Effector memory CD4-positive, alpha-beta T cell (primary cell): Measurements from ENCODE around the gene ZSCAN18.

ENCODE experiments used
- DNase-seq, 3 donors: peaks; one replicate each; pipeline ENCODE4 v3.0.0-alpha.2; 2020
- H3K27ac ChIP-seq: 2 replicates; pipeline ENCODE4 v1.7.0; 2013; ENCODE audit warnings: mild to moderate bottlenecking, low read length, moderate library complexity; ENCODE audit not compliant: insufficient read depth, poor library complexity, severe bottlenecking
- H3K27me3 ChIP-seq: replicated peaks from 2 replicates; pipeline ENCODE4 v1.7.0; 2013; ENCODE audit warnings: mild to moderate bottlenecking, low read length; ENCODE audit not compliant: insufficient read depth, control insufficient read depth, poor library complexity, severe bottlenecking
- H3K36me3 ChIP-seq: 2 replicates; pipeline ENCODE4 v1.7.0; 2013; ENCODE audit warnings: mild to moderate bottlenecking, low read length, moderate library complexity; ENCODE audit not compliant: control insufficient read depth, insufficient read depth
- H3K4me1 ChIP-seq: 2 replicates; pipeline ENCODE4 v1.7.0; 2013; ENCODE audit warnings: low read length, mild to moderate bottlenecking; ENCODE audit not compliant: control insufficient read depth, insufficient read depth, poor library complexity, severe bottlenecking
- H3K4me3 ChIP-seq: 2 replicates; pipeline ENCODE4 v1.7.0; 2013; ENCODE audit warnings: low read length, low read depth, mild to moderate bottlenecking; ENCODE audit not compliant: insufficient read depth, poor library complexity, severe bottlenecking
- H3K9me3 ChIP-seq: 2 replicates; pipeline ENCODE4 v1.7.0; 2013; ENCODE audit warnings: mild to moderate bottlenecking, low read length, moderate library complexity; ENCODE audit not compliant: control insufficient read depth

The ZSCAN18 gene

DNA sequence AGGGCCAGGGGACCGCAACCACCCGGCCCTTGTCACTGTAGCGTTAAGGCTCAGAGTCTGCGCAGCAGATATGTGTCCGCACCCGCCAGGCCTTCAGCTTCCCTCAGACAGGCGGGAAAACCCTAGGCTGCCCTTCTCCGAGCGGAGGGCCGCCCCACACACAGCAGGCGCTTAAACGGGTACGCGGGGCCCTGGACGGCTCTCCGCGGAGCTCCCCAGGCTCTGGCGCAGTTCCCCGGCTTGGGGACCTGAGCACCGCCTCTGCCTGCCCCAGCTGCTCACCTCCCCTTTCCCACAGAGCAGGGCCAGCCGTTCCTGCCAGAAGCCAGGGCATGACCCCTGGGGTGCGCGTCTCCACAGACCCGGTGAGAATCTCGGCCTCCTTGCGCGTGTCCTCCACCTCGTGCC lies 38.4 kb downstream of the ZSCAN18 start:
- no peak for DNase-seq
- H3K27me3 ChIP-seq, result no peaks in the 10 kb centered on the region
- peaks cover 9% of the 10 kb centered on the region for H3K9me3 ChIP-seq
- H3K4me1 ChIP-seq, result no peaks in the 10 kb centered on the region
- peak overlapping the region; percentile 44 for H3K4me3 ChIP-seq
- peak overlapping the region; percentile 18 for H3K27ac ChIP-seq
- no peaks in the 10 kb centered on the region for H3K36me3 ChIP-seq

DNA sequence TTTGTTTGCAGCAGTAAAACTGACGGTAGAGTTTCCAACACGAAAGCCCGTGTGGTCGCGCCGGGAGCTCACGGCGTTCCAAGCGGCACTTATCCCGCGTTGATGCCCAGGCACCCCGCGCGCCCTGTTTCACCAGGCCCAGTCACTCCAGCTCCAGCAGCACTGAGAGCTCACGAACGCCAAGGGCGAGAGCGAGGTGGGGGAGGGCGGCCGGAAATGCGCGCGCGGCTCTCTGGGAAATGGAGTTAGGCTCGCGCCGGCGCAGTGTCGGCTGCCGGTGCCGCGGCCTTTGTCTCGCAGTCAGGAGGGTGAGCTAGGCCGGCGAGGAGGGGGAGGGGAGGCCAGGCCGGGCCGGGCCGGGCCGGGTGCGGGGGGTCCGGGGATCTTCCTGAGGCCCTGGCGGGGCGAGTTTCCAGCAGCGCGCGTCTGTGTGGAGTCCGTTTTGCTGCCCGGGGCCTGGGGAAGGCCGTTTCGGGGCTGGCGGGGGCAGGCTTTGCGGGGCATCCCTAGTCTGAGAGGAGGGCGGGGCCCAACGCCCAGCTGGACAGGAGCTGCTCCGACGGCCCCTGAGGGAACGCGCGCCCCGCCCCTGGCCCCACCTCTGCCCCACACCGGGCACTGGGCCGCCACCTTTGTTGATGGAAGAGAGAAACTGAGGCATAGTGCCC lies 38.9 kb downstream of the ZSCAN18 start, which contains the start of gene ZNF135:
ZNF135 (plus strand) TSS at position 280 of the 668 bp plus-strand sequence. CDS start 721 bp downstream, outside the sequence.
- DNase-seq, result peak in 1 of 3 donors; percentile 6
- Histone ChIP-seq H3K36me3 (no peaks in the 10 kb centered on the region), H3K9me3 (peaks cover 12% of the 10 kb centered on the region), H3K4me1 (no peaks in the 10 kb centered on the region), H3K4me3 (peak within 1 kb of the TSS; percentile 44), H3K27ac (peak within 1 kb of the TSS; percentile 18), H3K27me3 (no peaks in the 10 kb centered on the region)

DNA sequence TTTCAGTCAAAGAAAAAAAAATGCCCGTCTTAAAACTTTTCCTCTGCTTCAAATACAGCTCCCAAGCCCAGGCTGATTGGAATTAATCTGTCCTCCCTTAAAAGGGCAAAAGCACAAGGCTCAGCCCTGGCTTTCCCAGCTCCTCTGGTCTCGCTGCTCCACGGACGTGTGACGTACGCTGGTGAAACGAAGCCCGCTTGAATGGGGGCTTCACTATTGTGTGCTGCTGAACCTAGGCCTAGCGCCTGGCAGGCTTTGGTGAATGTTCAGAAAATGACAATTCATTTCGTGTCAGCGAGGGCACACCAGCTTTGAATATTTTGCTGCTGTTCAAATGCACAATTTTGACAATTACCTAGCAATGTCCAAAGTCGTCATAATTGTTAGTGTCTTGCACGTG lies 39.6 kb downstream of the ZSCAN18 start:
- Histone ChIP-seq H3K36me3 (no peaks in the 10 kb centered on the region), H3K4me1 (no peaks in the 10 kb centered on the region), H3K9me3 (peaks cover 12% of the 10 kb centered on the region), H3K27me3 (no peaks in the 10 kb centered on the region), H3K27ac (no peak overlapping the region), H3K4me3 (peak overlapping the region; percentile 44)
- no peak for DNase-seq

DNA sequence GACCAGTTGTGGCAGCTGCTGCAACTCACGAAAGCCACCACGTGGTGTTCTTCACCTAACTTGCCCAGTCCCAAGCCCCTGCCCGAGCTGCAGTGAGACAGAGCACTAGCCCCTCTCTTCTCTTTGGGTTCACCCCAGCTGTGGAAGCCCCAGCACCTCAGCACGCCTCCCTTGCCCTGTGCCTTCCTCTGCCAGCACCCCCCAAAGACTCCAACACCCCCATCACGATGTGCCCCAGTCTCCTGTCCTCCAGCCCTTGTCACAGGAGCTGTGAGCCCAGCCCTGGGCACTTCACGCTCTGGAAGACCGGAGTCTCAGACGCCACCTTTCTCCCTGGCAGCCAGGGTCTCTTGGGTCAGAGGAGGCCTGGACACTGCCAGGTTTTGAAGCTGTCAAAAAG lies 41.2 kb downstream of the ZSCAN18 start:
- Histone ChIP-seq H3K36me3 (no peaks in the 10 kb centered on the region), H3K9me3 (peaks cover 12% of the 10 kb centered on the region), H3K4me1 (no peaks in the 10 kb centered on the region), H3K27ac (no peak overlapping the region), H3K4me3 (no peak overlapping the region), H3K27me3 (no peaks in the 10 kb centered on the region)
- no peak for DNase-seq

DNA sequence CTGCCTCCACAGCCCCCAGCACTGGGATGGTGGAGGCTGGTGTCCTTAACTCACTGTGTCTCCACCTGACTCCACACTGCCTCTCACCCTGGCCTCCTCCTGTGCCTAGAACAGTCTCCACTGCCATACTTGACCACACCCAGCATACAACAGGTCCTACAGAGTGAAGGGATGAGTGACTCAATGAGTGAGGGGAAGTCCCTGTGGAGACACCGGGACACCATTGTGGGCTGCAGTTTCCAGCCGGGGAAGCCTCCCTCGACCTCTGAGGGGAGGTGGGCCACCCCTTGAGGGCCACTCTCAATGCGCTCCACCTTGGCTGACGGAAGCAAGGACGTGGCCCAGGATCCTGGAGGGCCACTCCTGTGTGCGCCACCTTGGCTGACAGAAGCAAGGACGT lies 41.8 kb downstream of the ZSCAN18 start:
- Histone ChIP-seq H3K9me3 (peaks cover 12% of the 10 kb centered on the region), H3K27me3 (no peaks in the 10 kb centered on the region), H3K4me1 (no peaks in the 10 kb centered on the region), H3K4me3 (no peak overlapping the region), H3K36me3 (no peaks in the 10 kb centered on the region), H3K27ac (no peak overlapping the region)
- DNase-seq, result no peak

DNA sequence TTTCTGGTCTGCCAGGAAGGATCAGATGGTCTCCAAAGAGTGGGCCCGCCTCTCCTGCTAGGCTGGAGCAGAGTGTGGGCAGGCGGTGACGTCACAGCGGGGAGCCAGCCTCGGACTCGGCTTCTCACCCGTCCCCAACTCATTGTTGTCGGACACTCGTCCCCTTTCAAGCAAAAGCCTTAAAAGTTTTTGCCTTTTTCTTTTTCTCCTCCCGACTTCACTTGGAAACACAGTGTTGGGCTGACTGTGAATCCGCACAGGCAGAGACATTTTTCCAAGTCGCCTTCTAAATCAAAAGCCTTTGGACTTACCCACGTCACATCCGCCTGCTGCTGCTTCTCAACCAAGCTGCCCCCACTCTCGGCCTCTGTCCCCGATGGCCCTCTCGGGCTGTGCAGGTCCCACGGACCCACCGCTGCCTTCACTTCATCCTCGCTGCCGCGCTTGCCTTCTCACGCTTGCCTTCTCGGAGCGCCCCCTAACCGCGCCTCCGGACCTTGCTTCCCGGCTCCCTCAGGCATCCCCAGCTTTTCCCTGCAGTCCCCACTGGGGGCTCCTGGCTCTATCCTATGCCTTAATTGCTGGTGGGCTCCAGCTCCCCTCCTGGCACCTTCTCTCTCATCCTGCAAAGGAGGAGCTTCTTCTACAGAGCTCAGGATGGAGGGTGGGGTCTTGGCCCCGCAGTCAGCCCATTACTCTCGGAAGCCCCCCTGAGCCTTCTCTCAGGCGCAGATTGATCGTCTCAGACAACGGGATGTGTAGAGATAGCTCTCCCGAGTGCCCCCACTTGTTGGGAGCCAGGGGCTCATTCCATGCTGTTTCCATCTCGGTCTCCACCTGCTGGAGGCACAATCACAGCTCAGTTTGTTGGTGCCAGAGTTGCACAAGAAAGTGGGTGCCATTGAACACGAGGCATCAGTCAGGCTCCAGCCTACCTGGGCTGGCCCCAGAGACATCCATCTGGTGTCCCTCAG lies 42.8 kb downstream of the ZSCAN18 start:
- Histone ChIP-seq H3K27me3 (no peaks in the 10 kb centered on the region), H3K27ac (no peak overlapping the region), H3K4me3 (no peak overlapping the region), H3K4me1 (no peaks in the 10 kb centered on the region), H3K36me3 (no peaks in the 10 kb centered on the region), H3K9me3 (peaks cover 8% of the 10 kb centered on the region)
- no peak for DNase-seq

DNA sequence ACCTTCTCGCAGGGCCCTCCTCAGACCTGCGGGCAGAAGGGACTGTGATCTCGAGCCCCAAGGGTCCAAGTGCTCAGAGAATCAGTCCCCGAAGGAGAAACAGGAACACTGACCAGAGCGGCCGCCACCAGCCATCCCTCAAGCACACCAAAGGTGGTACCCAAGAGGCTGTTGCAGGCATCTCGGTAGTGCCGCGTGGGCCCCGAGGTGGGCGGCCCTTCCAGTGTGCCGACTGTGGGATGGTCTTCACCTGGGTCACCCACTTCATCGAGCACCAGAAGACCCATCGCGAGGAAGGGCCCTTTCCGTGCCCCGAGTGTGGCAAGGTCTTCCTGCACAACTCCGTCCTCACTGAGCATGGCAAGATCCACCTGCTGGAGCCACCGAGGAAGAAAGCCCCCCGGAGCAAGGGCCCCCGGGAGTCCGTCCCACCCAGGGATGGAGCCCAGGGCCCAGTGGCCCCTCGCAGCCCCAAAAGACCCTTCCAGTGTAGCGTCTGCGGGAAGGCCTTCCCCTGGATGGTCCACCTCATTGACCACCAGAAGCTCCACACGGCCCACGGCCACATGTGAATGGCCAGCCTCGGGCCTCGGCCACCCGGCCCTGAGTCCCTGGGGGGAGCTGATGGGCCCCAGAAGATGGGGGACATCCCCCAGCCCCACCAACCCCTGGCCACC lies 44.4 kb downstream of the ZSCAN18 start:
- DNase-seq, result no peak
- Histone ChIP-seq H3K4me3 (no peak overlapping the region), H3K36me3 (no peaks in the 10 kb centered on the region), H3K27me3 (no peaks in the 10 kb centered on the region), H3K4me1 (no peaks in the 10 kb centered on the region), H3K27ac (no peak overlapping the region), H3K9me3 (peaks cover 14% of the 10 kb centered on the region)

DNA sequence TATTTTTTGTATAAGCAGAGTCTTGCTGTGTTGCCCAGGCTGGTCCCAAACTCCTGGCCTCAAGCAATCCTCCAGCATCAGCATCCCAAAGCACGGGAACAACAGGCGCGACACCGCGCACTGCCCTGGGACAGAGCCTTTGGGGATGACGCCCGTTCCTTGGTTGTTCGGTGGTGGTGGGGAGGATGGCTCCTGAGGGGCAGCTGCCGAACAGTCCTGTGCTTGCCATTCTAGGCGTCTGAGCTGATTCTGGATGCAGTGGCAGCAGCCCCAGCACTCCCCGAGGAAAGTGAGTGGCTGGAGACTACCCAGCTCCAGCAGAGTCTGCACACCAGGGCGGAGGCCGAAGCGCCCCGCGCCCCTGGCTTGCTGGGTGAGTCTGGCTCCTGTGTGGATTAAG lies 45.8 kb downstream of the ZSCAN18 start:
- Histone ChIP-seq H3K27me3 (no peaks in the 10 kb centered on the region), H3K27ac (no peak overlapping the region), H3K36me3 (no peaks in the 10 kb centered on the region), H3K4me1 (no peaks in the 10 kb centered on the region), H3K4me3 (no peak overlapping the region), H3K9me3 (peaks cover 14% of the 10 kb centered on the region)
- no peak for DNase-seq

DNA sequence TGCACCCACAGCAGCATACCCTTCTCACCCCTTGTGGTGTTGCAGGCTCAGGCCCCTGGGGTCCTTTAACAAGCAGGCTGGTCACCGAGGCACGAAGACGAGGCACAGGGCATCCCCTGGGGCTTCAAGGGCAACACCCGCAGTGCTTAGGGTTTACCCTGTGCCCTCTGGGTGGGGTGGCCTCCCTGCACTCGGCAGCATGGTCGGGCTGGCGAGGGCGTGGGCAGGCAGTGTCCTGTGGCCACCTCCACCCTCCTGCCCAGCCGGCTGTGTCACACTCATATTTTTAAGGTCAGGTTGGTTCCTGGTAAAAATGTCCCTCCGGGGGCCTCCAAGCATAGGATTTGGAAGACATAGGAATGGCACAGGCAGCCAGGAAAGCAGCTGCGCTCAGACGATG lies 50.4 kb downstream of the ZSCAN18 start:
- H3K9me3 ChIP-seq, result peaks cover 5% of the 10 kb centered on the region
- no peak overlapping the region for H3K27ac ChIP-seq
- H3K4me3 ChIP-seq, result no peak overlapping the region
- no peaks in the 10 kb centered on the region for H3K36me3 ChIP-seq
- DNase-seq, result no peak
- no peaks in the 10 kb centered on the region for H3K4me1 ChIP-seq
- no peaks in the 10 kb centered on the region for H3K27me3 ChIP-seq
